Measurements from ENCODE around the gene NET1.

DNA sequence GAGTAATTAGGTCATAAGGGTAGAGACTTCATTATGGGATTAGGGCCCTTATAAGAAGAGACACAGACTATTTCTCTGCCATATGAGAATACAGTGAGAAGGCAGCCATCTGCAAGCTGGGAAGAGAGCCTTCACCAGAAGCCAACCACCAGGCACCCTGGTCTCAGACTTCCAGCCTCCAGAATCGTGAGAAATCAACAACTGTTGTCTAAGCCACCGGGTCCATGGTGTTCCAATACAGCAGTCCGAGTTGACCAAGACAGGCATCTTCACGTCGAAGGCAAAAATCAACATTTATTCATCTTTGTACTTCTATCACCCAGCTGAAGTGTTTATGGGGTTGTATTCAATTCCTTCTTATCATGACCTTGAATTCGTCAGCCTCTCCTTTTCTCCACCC is 13.0 kb upstream of the NET1 start:
- no peak for TF ChIP-seq POLR2A (IDR thresholded peaks at IDR 0.05)
- TF ChIP-seq, protein P1, sequence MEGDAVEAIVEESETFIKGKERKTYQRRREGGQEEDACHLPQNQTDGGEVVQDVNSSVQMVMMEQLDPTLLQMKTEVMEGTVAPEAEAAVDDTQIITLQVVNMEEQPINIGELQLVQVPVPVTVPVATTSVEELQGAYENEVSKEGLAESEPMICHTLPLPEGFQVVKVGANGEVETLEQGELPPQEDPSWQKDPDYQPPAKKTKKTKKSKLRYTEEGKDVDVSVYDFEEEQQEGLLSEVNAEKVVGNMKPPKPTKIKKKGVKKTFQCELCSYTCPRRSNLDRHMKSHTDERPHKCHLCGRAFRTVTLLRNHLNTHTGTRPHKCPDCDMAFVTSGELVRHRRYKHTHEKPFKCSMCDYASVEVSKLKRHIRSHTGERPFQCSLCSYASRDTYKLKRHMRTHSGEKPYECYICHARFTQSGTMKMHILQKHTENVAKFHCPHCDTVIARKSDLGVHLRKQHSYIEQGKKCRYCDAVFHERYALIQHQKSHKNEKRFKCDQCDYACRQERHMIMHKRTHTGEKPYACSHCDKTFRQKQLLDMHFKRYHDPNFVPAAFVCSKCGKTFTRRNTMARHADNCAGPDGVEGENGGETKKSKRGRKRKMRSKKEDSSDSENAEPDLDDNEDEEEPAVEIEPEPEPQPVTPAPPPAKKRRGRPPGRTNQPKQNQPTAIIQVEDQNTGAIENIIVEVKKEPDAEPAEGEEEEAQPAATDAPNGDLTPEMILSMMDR (IDR thresholded peaks at IDR 0.05) = no peak

Measured in thyroid gland (tissue), 4 donors.